GM18519 (cell line): ENCODE data around the gene APOB.

Experiments
- ATAC-seq: cut with Tn5 transposase; IDR thresholded peaks from one replicate; pipeline ENCODE4 v1.9.1; 2021; ENCODE audit warnings: mild to moderate bottlenecking, moderate library complexity; ENCODE audit not compliant: unreplicated experiment, low FRiP score

Gene APOB

DNA sequence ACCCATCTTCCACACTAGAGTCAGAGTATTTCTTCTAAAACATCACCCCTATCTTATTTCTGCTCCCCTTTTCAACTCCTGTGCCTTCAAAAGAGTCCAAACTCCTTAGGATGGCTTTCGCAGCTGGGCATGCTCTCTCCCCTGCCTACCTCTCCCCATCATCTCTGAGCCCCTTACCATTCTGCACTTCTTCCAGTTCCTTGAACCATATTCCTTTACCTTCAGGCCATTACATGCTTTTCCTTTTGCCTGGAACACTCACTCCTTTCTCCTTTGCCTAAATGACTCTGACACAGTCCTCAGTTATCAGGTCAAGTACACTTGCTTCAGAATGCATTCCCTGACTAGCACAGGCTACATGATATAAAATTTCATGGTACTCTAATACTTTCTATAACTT is 22.4 kb downstream of the APOB start:
- ATAC-seq: no peak

DNA sequence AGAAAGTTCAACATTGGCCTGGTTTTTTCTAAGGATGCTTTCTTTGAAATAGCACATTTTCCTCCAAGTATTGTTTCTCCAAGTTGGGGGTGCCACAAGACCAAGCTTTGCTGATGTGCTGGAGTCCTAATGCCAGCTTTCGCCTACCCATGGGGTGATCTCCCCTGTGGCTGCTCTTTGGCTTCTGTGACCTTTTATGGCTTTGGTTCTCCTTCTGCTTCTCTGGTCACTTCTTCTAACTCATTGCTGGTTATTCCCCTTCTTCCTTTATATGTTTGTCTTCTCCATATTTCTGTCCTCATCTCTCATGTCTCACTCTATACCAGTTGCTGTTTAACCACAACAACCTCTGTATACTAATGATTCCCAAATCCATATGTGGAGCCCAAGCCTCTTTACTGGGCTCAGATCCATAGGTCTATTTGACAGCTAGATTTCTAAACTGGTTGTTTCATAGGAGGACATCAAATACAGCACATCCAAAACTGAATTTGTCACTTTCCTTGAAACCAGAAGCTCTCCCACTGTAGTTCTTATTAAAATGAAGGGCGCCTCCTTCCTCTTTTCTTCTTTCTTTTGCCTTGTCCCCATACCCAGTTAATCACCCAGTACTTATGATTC is 23.1 kb downstream of the APOB start:
- ATAC-seq: no peak

DNA sequence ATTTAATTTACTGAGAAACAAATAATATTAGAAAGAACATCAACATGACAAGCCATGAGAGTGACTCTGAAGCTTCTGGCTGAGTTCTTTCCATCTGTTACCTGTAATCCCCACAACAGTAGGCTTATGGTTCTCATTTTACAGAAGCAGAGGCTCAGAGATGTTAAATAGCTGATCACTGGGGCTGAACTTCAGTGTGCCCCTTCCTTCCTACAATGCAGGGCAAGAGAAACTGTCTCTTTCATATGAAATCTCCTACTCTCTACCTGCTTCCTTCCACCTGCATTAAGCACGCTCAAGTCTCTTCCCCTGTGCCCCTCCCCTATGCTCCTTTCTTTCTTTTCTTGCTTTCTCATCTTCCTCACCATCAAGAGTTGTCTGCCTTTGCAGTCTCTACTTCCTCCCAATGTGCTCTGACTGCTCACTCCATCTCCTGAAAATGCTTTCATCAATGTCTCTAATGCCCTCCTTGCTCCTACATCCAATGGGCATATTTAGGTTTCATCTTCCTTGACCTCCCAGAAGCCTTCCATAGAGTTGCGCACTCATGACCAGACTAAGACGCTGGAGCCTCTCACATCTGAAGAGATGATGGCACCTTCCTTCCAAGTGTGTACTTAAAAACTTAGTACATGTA is 23.7 kb downstream of the APOB start:
- no peak for ATAC-seq

DNA sequence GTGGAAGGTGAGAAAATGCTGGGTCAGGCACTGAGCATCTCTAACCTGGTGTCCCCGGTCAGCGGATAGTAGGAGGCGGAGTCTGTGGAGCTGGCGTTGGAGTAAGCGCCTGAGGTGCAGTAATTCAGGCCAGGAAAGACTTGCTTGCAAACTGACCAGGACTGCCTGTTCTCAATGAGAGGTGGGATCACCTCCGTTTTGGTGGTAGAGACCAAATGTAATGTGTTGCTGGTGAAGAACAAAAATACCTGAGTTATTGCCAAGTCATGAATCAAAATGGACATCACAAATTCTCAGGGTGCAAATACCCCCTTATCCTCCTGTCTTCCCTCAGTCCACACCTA is 24.2 kb downstream of the APOB start:
- ATAC-seq: no peak

DNA sequence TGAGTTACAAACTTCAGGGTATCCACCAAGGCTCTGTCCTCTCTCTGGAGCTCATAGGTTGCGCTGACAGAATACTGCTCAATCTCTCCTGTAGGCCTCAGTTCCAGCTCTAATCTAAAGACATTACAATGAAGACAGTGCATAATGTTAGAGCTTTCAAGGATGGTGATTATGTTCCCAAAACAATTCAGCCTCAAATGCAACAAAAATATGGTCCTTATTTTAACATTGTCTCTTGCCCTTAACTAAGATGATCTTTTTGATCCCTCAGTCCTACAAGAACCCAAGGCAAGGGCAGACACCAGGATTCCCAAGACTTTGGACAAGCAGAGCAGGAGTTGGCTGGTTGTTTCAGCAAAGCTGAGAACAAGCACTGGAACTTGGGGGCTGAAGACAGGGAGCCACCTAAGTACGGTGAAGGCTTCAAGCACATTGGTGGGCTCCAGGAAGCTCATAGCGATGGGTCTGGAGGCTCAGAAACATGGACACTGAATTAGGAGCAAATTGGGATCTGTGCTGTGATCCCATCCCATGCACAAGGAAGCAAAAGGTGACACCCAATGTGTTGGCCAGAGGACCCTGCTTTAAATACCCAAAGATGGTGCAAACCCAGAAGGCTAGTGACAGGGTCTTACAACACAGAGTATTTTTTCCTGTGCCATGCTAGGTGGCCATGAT is 24.7 kb downstream of the APOB start:
- ATAC-seq: no peak

DNA sequence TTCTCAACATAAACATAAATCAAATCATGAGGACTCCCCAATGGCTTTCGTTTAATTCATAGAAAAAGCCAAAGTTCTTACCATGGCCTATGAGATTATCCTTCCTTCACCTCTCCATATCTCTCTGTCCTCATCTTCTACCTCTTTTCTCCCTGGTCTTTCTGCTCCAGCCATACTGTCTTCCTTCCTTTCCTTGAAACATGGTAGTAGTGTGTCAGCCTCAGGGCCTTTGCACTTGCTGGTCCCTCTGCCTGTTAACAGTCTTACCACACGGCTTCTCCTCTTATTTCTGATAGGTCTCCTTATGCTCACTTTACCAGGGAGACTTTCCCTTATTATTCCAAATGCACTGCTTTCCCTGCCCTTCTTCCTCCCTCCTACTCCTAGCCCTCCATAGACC is 25.6 kb downstream of the APOB start:
- no peak for ATAC-seq

DNA sequence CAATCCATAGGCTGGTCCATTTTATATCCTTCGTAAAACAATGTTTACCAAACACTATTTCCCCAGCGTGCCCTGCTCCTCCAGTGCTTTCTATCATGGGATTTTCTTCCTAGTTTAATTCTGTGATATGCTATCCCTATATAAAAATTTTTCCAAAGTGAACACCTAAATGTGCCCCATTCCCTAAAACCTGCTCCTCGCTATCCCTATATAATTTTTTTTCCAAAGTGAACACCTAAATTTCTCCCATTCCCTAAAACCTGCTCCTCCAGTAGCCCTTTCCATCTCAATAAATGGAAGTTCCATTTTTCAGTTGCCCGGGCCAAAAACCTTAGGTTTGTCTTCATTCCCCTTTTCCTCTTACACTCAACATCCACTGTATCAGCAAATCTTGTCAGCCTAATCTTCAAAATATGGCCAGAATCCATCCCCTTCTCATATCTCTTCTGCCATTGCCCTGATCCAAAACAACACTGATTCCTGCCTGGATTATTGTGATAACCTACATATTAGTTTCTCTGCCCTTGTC is 26.1 kb downstream of the APOB start:
- ATAC-seq: no peak

DNA sequence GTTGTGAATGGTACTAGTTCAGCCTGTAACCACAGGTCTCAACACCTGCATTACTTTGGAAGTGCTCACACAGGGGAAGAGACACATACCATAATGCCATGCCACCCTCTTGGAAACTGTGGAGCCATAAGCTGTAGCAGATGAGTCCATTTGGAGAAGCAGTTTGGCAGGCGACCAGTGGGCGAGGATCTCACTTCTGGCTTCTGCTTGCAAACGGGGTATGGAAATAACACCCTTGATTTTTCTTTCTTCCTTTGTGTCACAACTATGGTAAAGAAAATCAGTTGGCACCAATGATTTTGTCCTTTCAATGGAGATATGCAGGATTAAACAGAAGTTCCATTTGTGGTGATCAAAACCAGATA is 28.6 kb downstream of the APOB start:
- no peak for ATAC-seq

DNA sequence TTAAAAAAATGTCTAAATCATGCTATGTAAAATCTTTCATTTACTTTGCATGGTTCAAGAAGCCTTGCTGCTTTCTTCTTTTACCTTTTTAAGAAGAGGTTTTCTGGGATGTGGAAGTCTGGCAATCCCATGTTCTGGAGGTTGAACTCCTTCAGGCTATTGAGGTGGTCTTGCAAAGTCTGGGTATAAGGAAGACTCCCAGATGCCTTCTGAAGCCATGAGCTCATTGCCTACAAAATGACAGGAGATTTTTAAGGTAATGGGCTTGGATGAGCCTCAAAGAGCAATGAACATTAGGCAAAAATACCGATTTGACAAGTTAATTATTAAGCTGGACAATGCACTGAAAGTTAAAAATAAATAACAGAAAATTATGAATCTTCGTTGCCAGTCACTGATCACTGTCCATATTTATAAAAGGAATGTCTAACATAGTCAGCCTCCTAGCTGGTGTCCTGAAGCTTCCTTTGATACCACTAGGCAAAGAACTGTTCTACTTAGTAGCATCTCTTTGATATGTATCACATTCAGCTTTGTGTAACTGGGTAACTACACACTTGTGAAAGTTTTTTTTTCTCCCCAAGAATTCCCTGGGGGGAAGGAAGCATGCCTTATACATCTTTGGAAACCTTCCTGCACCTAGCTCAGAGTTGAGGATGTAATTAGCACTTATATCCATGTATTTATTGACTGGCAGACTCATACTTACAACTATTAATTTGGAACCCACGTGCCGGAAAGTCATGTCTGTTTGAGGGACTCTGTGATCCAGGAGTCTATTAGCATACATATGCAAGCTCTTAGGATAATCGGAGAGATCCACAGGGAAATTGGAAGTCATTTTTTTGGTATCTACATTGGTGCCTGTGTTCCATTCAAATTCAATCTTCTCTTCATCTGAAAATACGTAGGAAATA is 29.3 kb downstream of the APOB start:
- ATAC-seq: no peak

DNA sequence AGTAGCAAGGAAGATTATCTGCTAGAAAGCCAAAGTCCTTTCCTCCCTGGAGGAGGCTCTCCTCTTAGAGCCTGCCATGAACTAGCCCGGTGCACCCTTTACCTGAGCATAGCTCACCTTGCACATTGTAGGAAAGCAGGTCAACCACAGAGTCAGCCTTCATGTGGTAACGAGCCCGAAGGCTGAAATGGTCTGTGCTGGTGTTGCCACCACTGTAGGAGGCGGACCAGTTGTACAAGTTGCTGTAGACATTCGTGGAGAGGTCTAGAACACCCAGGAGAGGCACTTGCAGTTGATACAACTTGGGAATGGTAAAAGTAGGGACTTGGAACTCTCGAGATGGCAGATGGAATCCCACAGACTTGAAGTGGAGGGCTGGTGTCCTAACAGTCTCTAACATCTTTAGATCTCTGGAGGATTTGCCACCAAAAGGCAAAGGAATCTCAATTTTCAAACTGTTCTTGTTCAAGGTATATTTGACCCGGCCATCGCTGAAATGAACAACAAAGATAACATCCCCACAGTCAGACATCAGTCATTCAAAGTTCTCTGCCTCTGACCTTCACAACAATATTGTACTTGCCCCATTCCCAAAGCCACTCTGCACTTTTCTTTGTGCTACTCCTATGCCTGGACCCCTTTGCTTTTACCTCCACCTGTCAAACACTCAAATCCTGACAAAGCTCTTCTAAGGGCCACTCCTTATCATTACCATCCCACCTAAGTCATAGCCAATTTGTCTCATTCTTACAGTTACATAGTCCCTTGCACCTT is 30.6 kb downstream of the APOB start:
- no peak for ATAC-seq

DNA sequence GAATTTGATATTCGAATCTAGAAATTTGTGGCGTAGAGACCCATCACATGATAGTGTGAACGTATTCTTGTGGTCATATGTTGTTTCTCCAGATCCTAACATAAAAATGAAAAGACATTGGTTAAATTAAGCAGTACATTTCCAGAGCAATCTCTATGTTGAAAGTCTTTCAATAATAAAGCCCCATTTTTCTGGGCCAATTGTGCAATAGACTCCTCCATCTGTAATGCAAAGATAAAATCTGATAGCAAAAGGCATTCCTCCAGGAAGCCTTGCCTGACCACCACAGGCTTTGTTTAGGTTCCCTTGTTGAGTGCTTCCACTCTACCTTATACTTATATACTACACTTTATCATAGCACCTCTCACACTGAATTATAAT is 31.3 kb downstream of the APOB start:
- ATAC-seq: no peak

DNA sequence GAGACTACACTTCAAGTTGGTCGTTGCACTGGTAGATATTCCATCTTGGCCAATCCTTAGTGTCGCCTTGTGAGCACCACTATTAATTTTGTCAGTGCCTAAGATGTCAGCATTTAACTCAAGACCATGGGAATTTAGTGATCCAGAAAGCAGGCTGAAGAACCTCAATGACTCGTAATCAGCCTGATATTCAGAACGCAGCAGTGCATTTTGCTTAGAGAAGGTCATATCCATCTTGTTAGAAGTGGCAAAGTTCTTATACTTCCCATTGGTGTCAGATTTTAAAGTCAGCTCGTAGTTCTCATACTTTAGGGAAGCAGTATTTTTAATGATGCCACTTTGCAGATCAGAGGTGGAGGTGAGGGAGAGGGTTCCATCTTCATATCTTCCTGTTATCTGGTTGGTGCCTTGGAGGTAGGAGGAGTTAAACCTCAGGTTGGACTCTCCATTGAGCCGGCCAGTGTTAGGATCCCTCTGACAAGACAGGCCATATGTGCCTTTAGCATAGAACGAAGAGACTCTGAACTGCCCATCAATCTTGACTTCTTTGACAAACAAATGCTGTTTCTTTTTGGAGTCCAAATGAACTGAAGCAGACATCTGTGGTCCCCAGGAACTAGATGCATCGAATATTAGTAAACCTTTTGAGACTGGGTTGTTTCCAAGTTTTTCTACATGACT is 31.9 kb downstream of the APOB start:
- ATAC-seq: no peak

DNA sequence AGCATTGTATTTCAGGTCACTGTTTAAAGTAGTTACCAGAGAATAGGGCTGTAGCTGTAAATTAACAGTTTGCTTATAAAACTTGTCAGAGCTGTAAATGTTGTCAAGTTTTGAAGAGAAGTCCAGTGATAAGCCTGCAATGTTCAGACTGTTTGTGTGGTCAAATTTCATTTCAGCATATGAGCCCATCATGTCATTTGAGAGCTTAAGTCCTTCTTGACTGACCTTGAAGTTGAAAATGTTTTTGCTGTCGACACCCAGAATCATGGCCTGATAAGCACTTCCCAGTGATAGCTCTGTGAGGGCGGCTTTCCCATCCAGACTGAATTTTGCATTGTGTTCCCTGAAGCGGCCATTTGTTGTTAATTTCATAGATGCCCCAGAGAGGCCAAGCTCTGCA is 32.4 kb downstream of the APOB start:
- no peak for ATAC-seq

DNA sequence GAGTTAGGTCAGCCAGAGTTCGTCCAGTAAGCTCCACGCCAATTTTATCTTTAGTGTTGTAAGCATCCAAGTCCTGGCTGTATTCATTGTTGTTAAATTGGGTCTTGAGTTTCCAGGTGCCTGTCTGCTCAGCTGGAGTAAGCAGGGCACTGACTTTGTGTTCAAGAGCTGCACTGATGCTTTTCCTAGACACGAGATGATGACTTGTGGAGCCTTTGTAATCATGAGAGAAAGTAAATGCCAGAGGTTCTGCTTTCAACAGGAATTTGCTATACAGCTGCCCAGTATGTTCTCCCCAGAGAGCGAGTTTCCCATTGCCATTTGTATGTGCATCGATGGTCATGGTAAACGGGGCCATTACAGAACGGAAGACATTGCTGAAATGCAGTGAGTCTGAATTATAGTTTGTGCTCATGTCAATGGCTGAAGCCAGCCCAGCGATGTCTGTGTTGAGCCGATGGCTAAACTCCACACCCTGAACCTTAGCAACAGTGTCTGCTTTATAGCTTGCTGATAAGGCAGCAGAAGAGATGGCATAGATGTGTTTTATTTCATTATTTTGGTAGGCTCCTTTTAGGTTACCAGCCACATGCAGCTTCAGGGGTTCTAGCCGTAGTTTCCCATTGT is 32.9 kb downstream of the APOB start:
- no peak for ATAC-seq

DNA sequence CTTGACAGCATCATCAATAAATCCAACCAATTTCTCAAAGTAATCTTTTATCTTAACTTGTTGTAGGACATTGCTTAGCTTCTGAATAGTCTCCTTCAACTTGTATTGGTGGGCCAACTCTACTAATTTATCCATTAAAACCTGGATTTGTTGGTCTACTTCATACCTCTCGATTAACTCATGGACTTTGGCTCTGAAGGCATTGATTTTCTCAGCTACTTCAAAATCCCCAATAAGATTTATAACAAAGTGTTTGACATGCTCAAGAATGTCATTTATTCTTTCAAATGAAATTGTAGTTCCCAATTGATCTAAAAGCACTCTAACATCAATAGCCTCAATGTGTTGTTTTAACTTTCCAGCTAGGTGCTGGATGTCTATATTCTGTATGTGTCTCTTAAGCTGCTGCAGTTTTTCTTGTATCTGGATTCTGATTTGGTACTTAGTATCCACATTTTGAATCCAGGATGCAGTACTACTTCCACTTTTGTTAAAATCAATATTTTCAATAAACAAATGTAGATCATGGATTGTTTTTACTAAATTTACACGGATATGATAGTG is 34.1 kb downstream of the APOB start:
- no peak for ATAC-seq

DNA sequence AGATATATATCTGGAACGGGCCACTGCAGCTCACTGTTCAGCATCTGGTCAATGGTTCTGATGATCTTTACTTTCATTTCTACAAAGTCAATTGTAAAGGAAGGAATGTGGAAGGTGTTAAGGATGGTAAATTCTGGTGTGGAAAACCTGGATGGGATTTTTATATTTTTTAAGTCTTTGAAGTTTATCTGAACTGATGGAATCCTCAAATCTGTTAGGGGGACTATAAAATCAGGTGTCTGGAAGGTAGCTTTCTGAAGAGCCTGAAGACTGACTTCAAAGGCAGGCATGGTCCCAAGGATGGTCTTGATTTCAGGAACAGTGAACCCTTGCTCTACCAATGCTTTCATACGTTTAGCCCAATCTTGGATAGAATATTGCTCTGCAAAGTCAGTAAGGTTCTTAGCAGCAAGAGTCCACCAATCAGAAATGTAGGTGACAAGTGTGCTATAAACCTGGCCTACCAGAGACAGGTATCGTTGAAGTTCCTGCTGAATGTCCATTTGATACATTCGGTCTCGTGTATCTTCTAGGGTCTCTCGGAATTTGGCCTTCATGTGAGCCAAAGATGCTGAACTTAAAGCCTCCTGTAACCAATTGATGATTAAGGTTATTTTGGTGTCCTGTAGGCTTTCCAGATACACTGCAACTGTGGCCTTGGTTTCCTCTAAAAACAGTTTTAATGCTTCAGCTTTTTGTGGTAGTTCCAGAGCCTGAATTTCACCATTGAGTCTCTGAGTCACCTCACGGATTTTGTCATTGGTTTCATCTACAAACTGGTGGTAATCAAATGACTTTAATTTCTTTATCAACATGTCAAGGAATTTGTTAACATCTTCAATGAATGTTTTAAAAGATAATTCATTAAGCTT is 34.8 kb downstream of the APOB start:
- no peak for ATAC-seq

DNA sequence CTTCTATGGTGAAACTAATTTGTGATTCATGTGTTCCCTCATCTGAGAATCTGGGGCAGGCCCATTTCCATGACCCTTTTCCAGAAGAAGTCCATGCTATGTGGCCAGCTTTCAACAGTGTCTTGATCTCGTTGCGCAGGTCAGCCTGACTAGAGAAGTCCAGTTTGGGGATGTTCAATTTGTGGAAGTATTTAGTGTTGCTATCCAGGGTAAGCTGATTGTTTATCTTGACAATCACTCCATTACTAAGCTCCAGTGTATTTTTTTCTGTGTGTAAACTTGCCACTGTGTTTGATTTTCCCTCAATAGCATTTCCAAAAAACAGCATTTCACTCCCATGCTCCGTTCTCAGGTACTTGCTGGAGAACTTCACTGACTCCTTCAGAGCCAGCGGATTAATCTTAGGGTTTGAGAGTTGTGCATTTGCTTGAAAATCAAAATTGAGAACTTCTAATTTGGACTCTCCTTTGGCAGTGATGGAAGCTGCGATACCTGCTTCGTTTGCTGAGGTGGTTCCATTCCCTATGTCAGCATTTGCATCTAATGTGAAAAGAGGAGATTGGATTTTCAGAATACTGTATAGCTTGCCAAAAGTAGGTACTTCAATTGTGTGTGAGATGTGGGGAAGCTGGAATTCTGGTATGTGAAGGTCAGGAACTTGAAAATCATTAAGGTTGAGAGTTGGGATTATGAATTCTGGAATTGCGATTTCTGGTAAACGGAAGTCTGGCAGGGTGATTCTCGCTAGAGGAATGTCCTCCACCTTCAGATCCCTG is 35.7 kb downstream of the APOB start:
- no peak for ATAC-seq
